CD4-positive, alpha-beta T cell treated with Interleukin-21 for 1 hour (primary cell): ENCODE measurements around the gene FGD4.
A peak's percentile ranks its signal among the peaks of the same experiment; 100 is the strongest.

ENCODE experiments used
- DNase-seq: peaks from one replicate; pipeline ENCODE4 v3.0.0-alpha.2; 2020

The FGD4 gene

GRCh38 chr12:32568228-32568627 is 168.9 kb downstream of the FGD4 start:
- no peak for DNase-seq

GRCh38 chr12:32569259-32569658 is 169.9 kb downstream of the FGD4 start:
- DNase-seq, result no peak

- DNase-seq, result no peak
Measured at GRCh38 chr12:32574585-32574984, 175.2 kb downstream of the FGD4 start.

- no peak for DNase-seq
Measured at GRCh38 chr12:32577328-32577727, 178.0 kb downstream of the FGD4 start.

- DNase-seq, result no peak
Measured at GRCh38 chr12:32583534-32583933, 184.2 kb downstream of the FGD4 start.

- no peak for DNase-seq
Measured at GRCh38 chr12:32585680-32586079, 186.3 kb downstream of the FGD4 start.

- no peak for DNase-seq
Measured at GRCh38 chr12:32586390-32586789, 187.0 kb downstream of the FGD4 start.

GRCh38 chr12:32587581-32588495 is 188.5 kb downstream of the FGD4 start:
- DNase-seq, result no peak

- no peak for DNase-seq
Measured at GRCh38 chr12:32588604-32589003, 189.2 kb downstream of the FGD4 start.

- DNase-seq, result peak; percentile 1
Measured at GRCh38 chr12:32589165-32589865, 190.0 kb downstream of the FGD4 start.

GRCh38 chr12:32595251-32595650 is 195.9 kb downstream of the FGD4 start:
- DNase-seq, result no peak

- DNase-seq, result no peak
Measured at GRCh38 chr12:32596030-32596429, 196.7 kb downstream of the FGD4 start.

GRCh38 chr12:32598688-32599087 is 199.3 kb downstream of the FGD4 start:
- DNase-seq, result no peak

GRCh38 chr12:32600681-32601080 is 201.3 kb downstream of the FGD4 start:
- no peak for DNase-seq

- DNase-seq, result no peak
Measured at GRCh38 chr12:32603071-32603470, 203.7 kb downstream of the FGD4 start.

GRCh38 chr12:32603858-32604257 is 204.5 kb downstream of the FGD4 start:
- DNase-seq, result no peak

- DNase-seq, result no peak
Measured at GRCh38 chr12:32604565-32604964, 205.2 kb downstream of the FGD4 start.

- no peak for DNase-seq
Measured at GRCh38 chr12:32605326-32606095, 206.2 kb downstream of the FGD4 start.

GRCh38 chr12:32606443-32606842 is 207.1 kb downstream of the FGD4 start:
- no peak for DNase-seq

GRCh38 chr12:32609966-32610365 is 210.6 kb downstream of the FGD4 start:
- no peak for DNase-seq

- no peak for DNase-seq
Measured at GRCh38 chr12:32611986-32612385, 212.6 kb downstream of the FGD4 start.

- no peak for DNase-seq
Measured at GRCh38 chr12:32612658-32613614, 213.6 kb downstream of the FGD4 start.
